GM18511 (cell line): ENCODE results near the gene PSG1.
"Not testable (repeated sequence)": the region's sequence is repeated elsewhere in the genome, so short reads cannot be mapped to it uniquely, and the experiment has no call there.

Experiments used
- ATAC-seq: cut with Tn5 transposase; IDR thresholded peaks from one replicate; pipeline ENCODE4 v1.9.1; 2021; ENCODE audit warnings: mild to moderate bottlenecking, moderate library complexity; ENCODE audit not compliant: unreplicated experiment

Gene PSG1

DNA sequence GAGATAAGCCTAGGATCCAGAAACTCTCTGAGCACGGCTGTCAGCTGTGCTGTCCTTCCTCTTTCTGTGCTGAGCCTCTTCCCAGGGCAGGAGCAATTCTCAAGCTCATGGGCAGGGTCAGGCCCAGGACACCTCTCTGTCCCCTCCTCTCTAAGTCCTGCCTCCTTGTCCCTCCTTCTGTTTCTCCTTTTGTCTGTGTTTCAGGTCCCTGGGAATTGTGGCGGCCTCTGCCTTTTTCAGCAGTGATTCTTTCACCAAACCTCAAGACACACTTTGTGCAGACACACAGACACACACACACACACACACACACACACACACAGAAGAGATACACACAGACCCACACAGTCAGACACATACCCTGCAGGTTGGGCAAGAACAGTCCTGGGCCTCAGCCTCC, at the start of gene PSG1:
Gene PSG1 (minus strand): TSS at position 101 of the 400 bp plus-strand sequence. CDS start 132 bp downstream, outside the sequence.
- no peak for ATAC-seq

DNA sequence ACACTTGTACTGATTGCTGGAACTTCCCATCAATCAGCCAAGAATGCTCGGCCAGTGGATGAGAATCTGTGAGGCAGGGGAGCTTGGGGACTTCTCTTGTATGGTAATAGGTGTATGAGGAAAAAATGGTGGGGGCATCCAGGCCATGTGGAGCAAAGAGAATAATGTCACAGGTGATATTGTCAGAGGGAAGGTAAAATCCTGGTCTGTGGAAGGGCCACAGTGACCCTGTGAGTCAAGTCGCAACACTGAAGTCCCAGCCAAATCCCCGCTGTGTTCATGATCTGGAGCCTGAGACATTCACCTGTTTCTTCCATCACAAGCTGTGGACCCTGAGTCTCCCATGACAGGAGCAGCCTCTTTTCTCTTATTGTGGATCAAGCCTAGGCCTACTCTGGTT, 49.4 kb upstream of the PSG1 start:
- ATAC-seq: no peak

DNA sequence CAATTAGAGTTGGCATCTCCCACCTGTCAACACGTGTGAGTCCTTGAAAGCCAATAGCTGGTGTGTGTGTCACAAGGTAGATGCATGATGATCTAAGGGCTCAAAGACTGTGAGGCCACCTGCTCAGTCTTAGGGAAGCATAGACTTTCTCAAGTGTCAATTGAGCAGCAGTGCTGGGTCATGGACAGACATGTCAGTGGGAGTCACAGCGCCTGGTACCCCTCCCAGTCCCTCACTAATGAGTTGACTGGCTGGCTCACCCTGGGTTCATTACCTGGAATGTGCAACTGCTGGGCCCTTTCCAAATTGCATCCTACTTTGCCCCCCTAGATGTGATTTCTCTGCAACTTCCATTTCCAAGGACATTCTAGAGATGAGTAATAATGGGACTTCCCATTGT, 47.3 kb upstream of the PSG1 start:
- ATAC-seq: no peak

- ATAC-seq: not testable (repeated sequence)
Observed at GRCh38 chr19:42923106-42923505, 43.6 kb upstream of the PSG1 start.

- ATAC-seq: not testable (repeated sequence)
Observed at GRCh38 chr19:42920971-42921370, 41.5 kb upstream of the PSG1 start.

GRCh38 chr19:42919757-42920079, 40.2 kb upstream of the PSG1 start:
- no peak for ATAC-seq

GRCh38 chr19:42919070-42919756, 39.7 kb upstream of the PSG1 start:
- ATAC-seq: not testable (repeated sequence)

- not testable (repeated sequence) for ATAC-seq
Observed at GRCh38 chr19:42918377-42919069, 39.0 kb upstream of the PSG1 start.

- ATAC-seq: not testable (repeated sequence)
Observed at GRCh38 chr19:42917634-42918033, 38.1 kb upstream of the PSG1 start, which contains the start of gene PSG6. Gene PSG6 (minus strand): TSS chr19:42917894. CDS start chr19:42917792, 102 bp downstream.

DNA sequence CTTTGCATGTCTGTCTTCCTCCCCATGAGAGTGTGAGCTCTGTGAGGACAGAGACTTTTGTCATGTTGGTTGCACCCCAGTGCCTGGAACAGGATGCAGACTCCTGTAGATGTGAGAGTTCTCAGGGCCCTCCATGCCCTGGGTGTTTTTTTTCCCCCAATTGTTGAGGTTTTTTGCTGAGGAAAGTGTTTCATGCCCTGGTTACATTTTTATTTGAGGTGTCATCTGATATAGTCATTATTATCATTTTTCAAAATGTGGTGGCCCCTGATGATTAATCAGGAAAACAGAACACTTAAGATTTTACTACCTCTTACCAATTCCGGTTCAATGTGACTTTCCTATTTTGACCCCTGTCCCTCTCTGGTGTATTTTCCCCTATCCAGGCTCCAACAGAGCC, 37.4 kb upstream of the PSG1 start:
- ATAC-seq: not testable (repeated sequence)

DNA sequence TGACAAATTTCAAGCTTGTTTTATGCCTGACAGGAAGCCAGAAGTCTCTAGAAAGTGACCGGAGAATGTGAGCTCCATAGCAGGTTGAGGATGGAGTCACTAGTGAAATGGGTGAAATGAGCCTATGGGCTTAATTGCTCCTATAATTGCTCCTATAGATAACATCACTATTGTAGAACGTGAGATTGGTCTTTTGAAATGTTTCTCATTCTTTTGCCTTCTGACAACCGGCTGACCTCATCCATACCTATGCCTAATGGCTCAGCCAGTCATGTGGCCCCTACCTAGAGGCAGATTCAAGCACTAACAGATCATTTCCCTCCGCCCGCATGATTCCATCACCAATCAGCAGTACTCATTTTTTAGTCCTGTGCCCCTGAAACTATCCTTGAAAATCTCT, 34.0 kb upstream of the PSG1 start:
- not testable (repeated sequence) for ATAC-seq

DNA sequence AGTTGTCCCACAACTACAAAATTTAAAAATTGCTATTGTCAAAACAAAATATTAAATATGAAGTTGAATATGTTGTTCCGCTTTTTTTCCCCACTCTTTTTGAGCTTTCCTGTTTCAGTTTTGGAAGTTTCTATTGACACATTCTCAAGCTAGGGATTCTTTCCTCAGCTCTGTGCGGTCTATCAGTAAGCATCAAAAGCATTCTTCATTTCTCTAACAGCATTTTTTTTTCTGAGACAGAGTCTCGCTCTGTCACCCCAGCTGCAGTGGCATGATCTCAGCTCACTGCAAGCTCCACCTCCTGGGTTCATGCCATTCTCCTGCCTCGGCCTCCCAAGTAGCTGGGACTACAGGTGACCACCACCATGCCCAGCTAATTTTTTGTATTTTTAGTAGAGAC, 33.4 kb upstream of the PSG1 start:
- ATAC-seq: not testable (repeated sequence)

- ATAC-seq: not testable (repeated sequence)
Observed at GRCh38 chr19:42911731-42912130, 32.2 kb upstream of the PSG1 start.

DNA sequence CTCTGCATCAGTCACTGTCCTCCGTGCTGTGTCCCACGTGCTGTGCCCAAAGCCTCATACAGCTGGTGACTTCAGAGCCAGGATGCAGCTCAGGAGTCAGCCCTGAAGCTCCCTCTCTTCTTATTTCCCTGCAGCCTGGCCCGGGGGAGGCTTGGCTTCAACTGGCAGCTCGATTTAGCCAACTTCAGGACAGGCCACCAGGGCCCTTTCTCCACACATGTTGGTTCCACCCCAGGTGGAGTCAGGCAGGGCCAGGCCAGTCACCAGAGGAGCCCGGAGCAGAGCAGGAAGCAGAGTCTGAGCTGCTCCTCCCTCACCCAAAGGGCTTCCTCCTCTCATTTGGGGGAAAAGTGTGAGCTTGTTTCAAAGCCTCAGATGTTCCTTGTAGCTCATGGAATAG, 26.6 kb upstream of the PSG1 start:
- ATAC-seq: not testable (repeated sequence)

DNA sequence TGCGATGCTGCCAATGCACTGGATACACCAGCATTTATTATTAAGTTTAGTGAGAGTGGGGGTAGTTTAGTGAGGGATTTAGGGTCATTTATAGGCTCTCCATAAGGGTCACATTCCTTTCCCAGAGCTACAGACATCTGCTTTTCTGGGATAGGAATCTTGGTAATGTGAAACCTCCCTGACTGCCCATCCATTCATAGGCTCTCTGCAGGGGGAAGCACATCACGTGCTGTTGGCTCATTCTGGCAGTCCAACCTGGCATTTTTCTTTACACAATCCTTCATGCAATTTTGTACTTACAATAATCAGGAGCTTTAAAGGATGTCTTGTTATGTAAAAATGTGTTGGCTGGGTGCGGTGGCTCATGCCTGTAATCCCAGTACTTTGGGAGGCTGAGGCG, 21.0 kb upstream of the PSG1 start:
- ATAC-seq: not testable (repeated sequence)

DNA sequence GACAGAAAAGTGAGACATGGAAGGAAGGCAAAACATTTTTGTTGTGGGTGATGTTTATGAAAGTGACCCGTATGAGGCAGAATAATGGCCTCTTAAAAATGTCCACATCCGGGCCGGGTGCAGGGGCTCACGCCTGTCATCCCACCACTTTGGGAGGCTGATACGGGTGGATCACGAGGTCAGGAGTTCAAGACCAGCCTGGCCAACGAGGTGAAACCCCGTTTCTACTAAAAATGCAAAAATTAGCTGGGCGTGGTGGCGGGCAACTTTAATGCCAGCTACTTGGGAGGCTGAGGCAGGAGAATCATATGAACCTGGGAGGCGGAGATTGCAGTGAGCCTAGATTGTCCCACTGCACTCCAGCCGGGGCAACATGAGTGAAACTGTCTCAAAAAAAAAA, 20.2 kb upstream of the PSG1 start:
- not testable (repeated sequence) for ATAC-seq

GRCh38 chr19:42899110-42899509, 19.6 kb upstream of the PSG1 start:
- not testable (repeated sequence) for ATAC-seq

DNA sequence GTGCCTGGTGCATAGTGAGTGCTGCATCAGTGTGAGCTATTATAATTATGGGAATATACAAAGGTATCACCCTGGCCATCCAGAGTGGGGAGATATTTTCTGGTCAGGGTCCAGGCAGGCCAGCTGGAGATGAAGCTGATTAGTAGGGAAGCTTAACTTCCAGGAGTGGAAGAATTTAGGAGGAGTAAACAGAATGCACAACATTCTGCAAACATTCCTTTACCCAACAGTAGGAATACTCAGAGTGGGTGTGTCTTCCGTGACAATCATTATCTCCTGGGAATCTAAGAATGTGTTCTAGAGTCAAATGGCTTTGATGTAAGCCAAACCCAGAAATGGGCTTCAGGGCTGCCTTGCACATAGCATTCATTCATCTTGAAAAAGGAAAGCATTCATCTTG, 19.1 kb upstream of the PSG1 start:
- ATAC-seq: not testable (repeated sequence)

DNA sequence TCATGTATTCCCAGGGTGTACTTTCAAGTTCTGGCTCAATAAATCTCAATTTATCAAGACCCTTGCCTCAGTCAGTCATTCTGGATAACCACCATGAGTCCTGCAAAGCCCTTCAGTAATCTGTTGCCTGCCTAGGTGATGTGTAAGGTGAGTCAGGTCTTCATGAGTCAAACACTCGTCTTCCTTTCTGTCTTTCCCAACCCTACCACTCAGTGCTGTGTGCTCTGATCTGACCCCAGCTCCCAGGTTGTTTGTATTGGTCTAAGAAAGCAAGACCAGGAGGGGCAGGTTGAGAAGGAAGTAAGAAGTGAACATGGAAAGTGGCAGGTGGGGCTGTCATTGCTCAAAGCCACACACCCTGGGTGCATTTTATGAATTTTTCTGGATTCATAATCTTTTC, 18.2 kb upstream of the PSG1 start:
- ATAC-seq: not testable (repeated sequence)

- ATAC-seq: not testable (repeated sequence)
Observed at GRCh38 chr19:42890446-42890845, 10.9 kb upstream of the PSG1 start.

GRCh38 chr19:42887876-42888445, 8.4 kb upstream of the PSG1 start:
- ATAC-seq: not testable (repeated sequence)

GRCh38 chr19:42882730-42883129, 3.2 kb upstream of the PSG1 start:
- ATAC-seq: not testable (repeated sequence)
